ENCODE results near the gene BIVM.

- TF ChIP-seq USF2 (IDR thresholded peaks at IDR 0.05; ENCODE audit: low read depth, low read length), result no peak
- TF ChIP-seq POLR2A (IDR thresholded peaks at IDR 0.05; ENCODE audit: low read depth, low read length), result no peak
- no peak for TF ChIP-seq CTCF (conservative IDR thresholded peaks at IDR 0.05; ENCODE audit: low read depth, low read length)
- no peak for TF ChIP-seq NFE2L2 (IDR thresholded peaks at IDR 0.05; ENCODE audit: low read depth, low read length)
- no peak for TF ChIP-seq BHLHE40 (IDR thresholded peaks at IDR 0.05; ENCODE audit: low read depth, low read length)
- no peak for TF ChIP-seq FOS (IDR thresholded peaks at IDR 0.05; ENCODE audit: low read depth, low read length)
- no peak for TF ChIP-seq MAFK (IDR thresholded peaks at IDR 0.05; ENCODE audit: low read depth, low read length)
- TF ChIP-seq RFX5 (IDR thresholded peaks at IDR 0.05; ENCODE audit: low read depth, low read length), result no peak
- TF ChIP-seq CEBPB (IDR thresholded peaks at IDR 0.05; ENCODE audit: low read depth, low read length), result no peak
Observed at GRCh38 chr13:102863590-102863989, 64.7 kb downstream of the BIVM start.
